Measurements from ENCODE around the gene ENAM.
"Not testable (repeated sequence)": the region's sequence is repeated elsewhere in the genome, so short reads cannot be mapped to it uniquely, and the experiment has no call there.

The ENAM gene

DNA sequence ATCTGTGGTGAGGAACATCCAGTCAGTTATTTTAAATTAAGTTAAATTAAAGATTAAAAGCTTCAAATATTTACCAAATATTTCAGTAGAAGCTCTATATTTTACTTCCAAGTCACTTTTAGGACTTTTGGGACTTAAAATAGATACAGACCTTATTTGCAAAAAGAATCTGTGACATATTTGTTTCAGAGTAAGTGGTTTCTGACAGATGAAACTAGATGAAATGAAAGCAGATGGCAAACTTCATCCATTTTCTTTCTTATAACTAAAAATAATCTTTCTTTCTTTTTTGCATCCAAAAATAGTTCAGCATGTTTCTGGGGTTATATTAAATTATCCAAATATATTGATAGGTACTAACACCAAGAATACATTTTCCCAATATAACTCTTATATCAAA lies 53.2 kb downstream of the ENAM start:
- no peak for TF ChIP-seq ZFX (IDR thresholded peaks at IDR 0.05)
- TF ChIP-seq, protein P1, sequence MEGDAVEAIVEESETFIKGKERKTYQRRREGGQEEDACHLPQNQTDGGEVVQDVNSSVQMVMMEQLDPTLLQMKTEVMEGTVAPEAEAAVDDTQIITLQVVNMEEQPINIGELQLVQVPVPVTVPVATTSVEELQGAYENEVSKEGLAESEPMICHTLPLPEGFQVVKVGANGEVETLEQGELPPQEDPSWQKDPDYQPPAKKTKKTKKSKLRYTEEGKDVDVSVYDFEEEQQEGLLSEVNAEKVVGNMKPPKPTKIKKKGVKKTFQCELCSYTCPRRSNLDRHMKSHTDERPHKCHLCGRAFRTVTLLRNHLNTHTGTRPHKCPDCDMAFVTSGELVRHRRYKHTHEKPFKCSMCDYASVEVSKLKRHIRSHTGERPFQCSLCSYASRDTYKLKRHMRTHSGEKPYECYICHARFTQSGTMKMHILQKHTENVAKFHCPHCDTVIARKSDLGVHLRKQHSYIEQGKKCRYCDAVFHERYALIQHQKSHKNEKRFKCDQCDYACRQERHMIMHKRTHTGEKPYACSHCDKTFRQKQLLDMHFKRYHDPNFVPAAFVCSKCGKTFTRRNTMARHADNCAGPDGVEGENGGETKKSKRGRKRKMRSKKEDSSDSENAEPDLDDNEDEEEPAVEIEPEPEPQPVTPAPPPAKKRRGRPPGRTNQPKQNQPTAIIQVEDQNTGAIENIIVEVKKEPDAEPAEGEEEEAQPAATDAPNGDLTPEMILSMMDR (conservative IDR thresholded peaks at IDR 0.05), result no peak
- H3K27ac ChIP-seq, result no peak overlapping the region

DNA sequence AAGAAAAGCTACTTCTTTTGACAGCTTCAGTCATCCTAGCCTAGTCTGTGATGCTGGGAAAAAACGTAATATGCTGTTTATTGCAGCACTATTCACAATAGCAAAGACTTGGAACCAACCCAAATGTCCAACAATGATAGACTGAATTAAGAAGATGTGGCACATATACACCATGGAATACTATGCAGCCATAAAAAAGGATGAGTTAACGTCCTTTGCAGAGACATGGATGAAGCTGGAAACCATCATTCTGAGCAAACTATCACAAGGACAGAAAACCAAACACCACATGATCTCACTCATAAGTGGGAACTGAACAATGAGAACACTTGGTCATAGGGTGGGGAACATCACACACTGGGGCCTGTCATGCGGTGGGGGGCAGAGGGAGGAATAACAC lies 53.6 kb downstream of the ENAM start:
- H3K27ac ChIP-seq, result not testable (repeated sequence)

DNA sequence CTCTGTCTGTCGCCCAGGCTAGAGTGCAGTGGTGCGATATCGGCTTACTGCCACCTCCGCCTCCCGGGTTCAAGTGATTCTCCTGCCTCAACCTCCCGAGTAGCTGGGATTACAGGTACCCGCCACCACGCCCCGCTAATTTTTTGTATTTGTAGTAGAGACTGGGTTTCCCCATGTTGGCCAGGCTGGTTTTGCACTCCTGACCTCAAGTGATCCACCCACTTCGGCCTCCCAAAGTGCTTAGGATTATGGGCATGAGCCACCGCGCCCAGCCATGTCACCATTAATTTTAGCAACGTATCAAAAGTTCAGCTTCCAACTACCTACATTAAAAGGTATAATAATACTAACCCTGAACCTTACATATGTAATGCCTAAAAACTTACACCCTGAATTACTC lies 58.8 kb downstream of the ENAM start:
- peak overlapping the region; percentile 85 for H3K27ac ChIP-seq
- TF ChIP-seq, protein P1 (conservative IDR thresholded peaks at IDR 0.05), result no peak
- TF ChIP-seq ZFX (IDR thresholded peaks at IDR 0.05), result no peak

DNA sequence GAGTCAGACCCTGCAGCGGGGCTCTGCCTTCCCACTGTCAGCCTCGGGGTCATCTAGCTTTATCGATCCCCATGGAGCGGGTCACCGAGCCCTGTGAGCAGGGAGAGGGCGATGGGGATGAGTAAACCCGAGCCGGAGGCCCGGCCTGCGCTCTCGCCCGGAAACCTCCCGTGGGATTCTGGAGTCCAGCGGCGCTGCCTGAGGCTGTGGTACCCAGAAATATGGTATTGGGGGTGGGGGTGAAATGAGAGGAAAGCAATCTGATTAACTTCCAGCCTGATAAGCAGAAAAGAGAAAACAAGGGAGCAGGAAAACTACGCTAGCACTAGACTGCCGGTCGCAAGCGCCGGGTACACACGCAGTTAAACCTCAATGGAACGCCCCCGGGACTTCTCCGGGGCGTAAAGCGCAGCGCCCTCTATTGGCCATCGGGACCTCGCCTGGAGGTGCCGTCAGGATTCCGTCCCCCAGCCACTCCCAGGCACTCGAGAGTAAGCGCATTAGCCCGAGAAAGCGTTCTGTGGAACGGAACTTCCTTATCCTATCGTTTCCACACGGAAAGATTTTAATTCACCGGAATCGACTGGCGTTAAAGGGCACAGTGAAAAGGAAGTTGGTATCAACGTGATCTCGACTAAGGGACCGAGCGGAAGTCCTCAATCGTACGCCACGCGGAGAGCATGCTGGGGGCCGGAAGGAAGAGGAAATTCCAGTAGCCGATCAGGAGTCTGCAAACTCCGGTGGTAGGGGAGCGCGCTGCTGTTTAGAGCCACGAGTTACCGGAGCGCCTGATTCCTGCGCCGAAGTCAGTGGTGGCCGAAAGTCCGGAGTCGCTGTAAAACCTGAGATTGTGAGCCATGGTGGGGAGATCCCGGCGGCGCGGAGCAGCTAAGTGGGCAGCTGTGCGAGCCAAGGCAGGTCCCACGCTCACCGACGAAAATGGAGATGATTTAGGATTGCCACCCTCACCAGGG lies 59.6 kb downstream of the ENAM start, which contains the start of gene UTP3:
TSS of gene UTP3 (plus strand) at position 712 of the 974 bp plus-strand sequence. CDS start at position 858, 146 bp downstream.
- peak within 1 kb of the TSS; percentile 85 for H3K27ac ChIP-seq
- TF ChIP-seq ZFX (IDR thresholded peaks at IDR 0.05), result peak; percentile 83
- TF ChIP-seq, protein P1 (conservative IDR thresholded peaks at IDR 0.05), result peak; percentile 97

DNA sequence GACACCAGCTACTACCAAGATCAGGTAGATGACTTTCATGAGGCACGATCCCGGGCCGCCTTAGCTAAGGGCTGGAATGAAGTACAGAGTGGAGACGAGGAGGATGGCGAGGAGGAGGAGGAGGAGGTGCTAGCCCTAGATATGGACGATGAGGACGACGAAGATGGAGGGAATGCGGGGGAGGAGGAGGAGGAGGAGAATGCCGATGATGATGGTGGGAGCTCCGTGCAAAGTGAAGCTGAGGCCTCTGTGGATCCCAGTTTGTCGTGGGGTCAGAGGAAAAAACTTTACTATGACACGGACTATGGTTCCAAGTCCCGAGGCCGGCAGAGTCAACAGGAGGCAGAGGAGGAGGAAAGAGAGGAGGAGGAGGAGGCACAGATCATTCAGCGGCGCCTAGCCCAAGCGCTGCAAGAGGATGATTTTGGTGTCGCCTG lies 60.3 kb downstream of the ENAM start:
- TF ChIP-seq ZFX (IDR thresholded peaks at IDR 0.05), result no peak
- TF ChIP-seq, protein P1 (conservative IDR thresholded peaks at IDR 0.05), result no peak
- H3K27ac ChIP-seq, result peak overlapping the region; percentile 85

DNA sequence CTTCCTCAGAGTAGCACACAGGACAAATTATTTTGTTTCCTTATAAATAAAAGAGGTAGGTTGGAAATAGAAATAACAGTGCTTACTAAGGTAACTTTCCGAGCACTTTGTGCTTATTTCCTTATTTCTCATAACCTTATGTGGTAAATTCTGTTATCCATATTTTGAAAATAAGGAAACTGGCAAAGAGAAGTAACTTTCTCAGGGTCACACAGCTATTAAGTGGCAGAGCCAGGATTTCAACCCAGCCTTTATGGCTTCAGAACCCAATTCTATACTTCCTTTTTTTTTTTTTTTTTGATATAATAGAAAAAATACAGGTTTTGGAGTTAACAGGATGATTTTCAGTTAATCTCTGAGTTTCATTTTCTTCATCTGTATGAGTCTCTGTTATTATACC lies 63.1 kb downstream of the ENAM start:
- TF ChIP-seq ZFX (IDR thresholded peaks at IDR 0.05), result no peak
- TF ChIP-seq, protein P1 (conservative IDR thresholded peaks at IDR 0.05), result no peak

DNA sequence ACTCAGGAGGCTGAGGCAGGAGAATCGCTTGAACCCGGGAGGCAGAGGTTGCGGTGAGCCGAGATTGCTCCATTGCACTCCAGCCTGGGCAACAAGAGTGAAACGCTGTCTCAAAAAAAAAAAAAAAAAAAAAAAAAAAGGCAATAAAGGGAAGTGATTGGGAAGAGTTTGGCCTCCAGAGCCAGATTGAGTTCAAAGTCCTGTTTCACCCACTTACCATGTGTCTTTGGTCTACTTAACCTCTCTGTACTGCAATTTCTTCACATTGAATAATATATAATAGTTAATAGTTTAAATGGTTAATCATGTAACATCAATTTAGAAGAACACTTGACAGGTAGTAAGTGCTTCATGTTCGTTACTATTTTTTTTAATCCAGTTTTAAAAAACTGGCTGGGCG lies 66.1 kb downstream of the ENAM start:
- not testable (repeated sequence) for H3K27ac ChIP-seq

More for the DNA sequence above, 63.1 kb downstream of the ENAM start:
- H3K27ac ChIP-seq, result no peak overlapping the region

All from C4-2B (cell line).